IMR-90 (cell line): ENCODE data around the gene BTG4.

Experiments used
- BHLHE40 ChIP-seq: fragments of 150-350 bp; IDR thresholded peaks from 2 replicates; pipeline ENCODE4 v1.6.1; 2016; ENCODE audit warnings: mild to moderate bottlenecking, low read depth, low read length
- CEBPB ChIP-seq: IDR thresholded peaks from 2 replicates; pipeline ENCODE4 v1.6.1; 2012; ENCODE audit warnings: low read depth, low read length, improper control_type of control experiment
- CHD1 ChIP-seq: IDR thresholded peaks from 2 replicates; pipeline ENCODE4 v1.6.1; 2012; ENCODE audit warnings: low read depth, low read length, improper control_type of control experiment
- CTCF ChIP-seq: conservative IDR thresholded peaks from 2 replicates; pipeline ENCODE4 v1.5.1; 2012; ENCODE audit warnings: mild to moderate bottlenecking, low read depth, low read length, improper control_type of control experiment
- ELK1 ChIP-seq: fragments of 150-350 bp; IDR thresholded peaks from 2 replicates; pipeline ENCODE4 v1.6.1; 2016; ENCODE audit warnings: low read depth, mild to moderate bottlenecking, low read length, moderate library complexity, borderline replicate concordance
- MAFK ChIP-seq: IDR thresholded peaks from 2 replicates; pipeline ENCODE4 v1.6.1; 2012; ENCODE audit warnings: low read depth, low read length, improper control_type of control experiment
- MAZ ChIP-seq: IDR thresholded peaks from 2 replicates; pipeline ENCODE4 v1.6.1; 2012; ENCODE audit warnings: low read depth, mild to moderate bottlenecking, low read length, improper control_type of control experiment, moderate library complexity, borderline replicate concordance
- MXI1 ChIP-seq: IDR thresholded peaks from 2 replicates; pipeline ENCODE4 v1.6.1; 2012; ENCODE audit warnings: low read depth, mild to moderate bottlenecking, low read length, moderate library complexity, borderline replicate concordance
- POLR2A ChIP-seq: IDR thresholded peaks from 2 replicates; pipeline ENCODE4 v1.6.1; 2012; ENCODE audit warnings: mild to moderate bottlenecking, low read depth, low read length
- RAD21 ChIP-seq: IDR thresholded peaks from 2 replicates; pipeline ENCODE4 v1.6.1; 2012; ENCODE audit warnings: low read length, improper control_type of control experiment
- RCOR1 ChIP-seq: IDR thresholded peaks from 2 replicates; pipeline ENCODE4 v1.6.1; 2012; ENCODE audit warnings: mild to moderate bottlenecking, low read length, improper control_type of control experiment; ENCODE audit not compliant: insufficient replicate concordance
- SMC3 ChIP-seq: fragments of 150-350 bp; IDR thresholded peaks from 2 replicates; pipeline ENCODE4 v1.6.1; 2016; ENCODE audit warnings: low read depth, mild to moderate bottlenecking, antibody characterized with exemption, low read length, moderate library complexity
- USF2 ChIP-seq: fragments of 150-350 bp; IDR thresholded peaks from 2 replicates; pipeline ENCODE4 v1.6.1; 2017; ENCODE audit warnings: mild to moderate bottlenecking, antibody characterized with exemption, low read length, low read depth

- TF ChIP-seq CTCF = no peak
- no peak for TF ChIP-seq RCOR1
- TF ChIP-seq MXI1 = no peak
- no peak for TF ChIP-seq MAZ
- TF ChIP-seq BHLHE40 = no peak
- TF ChIP-seq RAD21 = no peak
- TF ChIP-seq ELK1 = no peak
- TF ChIP-seq CHD1 = no peak
- TF ChIP-seq POLR2A = no peak
- no peak for TF ChIP-seq SMC3
- no peak for TF ChIP-seq USF2
- TF ChIP-seq CEBPB = no peak
- no peak for TF ChIP-seq MAFK
Observed at GRCh38 chr11:111499483-111499882, 12.7 kb downstream of the BTG4 start.
